HT1080 (cell line): ENCODE results near the gene CIAO2A. TPM values are rescaled to one million over a fixed set of nuclear protein-coding genes. Genes with fewer than 3 reads are reported as not detected.
"Not testable (repeated sequence)": the region's sequence is repeated elsewhere in the genome, so short reads cannot be mapped to it uniquely, and the experiment has no call there.

Experiments
- DNase-seq: peaks from one replicate; pipeline ENCODE4 v3.0.0-alpha.2; 2015; ENCODE audit warnings: low read depth
- total RNA-seq: library from RNA; depleted of rRNA; stranded (reverse); fragments of >200 nt; shearing (Covaris generic); gene quantifications from 2 replicates; pipeline ENCODE4 v1.2.3, GENCODE V29; 2014

Gene CIAO2A
- total RNA-seq, 1 experiment from 2014 or later = 157 TPM

- DNase-seq = no peak
These were observed 20.8 kb downstream of the CIAO2A start for GRCh38 chr15:64072812-64073211.

GRCh38 chr15:64071931-64072765 is 21.5 kb downstream of the CIAO2A start:
- no peak for DNase-seq

GRCh38 chr15:64070965-64071851 is 22.4 kb downstream of the CIAO2A start:
- peak; percentile 82 for DNase-seq

- DNase-seq = no peak
These were observed 23.5 kb downstream of the CIAO2A start for GRCh38 chr15:64070106-64070505.

GRCh38 chr15:64068133-64068532 is 25.5 kb downstream of the CIAO2A start:
- peak; percentile 5 for DNase-seq

- DNase-seq = peak; percentile 51
These were observed 26.0 kb downstream of the CIAO2A start for GRCh38 chr15:64067564-64068030.

GRCh38 chr15:64066451-64066850 is 27.2 kb downstream of the CIAO2A start:
- DNase-seq = no peak

GRCh38 chr15:64060716-64061115 is 32.9 kb downstream of the CIAO2A start:
- no peak for DNase-seq

- DNase-seq = not testable (repeated sequence)
These were observed 34.5 kb downstream of the CIAO2A start for GRCh38 chr15:64059104-64059503.

GRCh38 chr15:64058279-64058678 is 35.4 kb downstream of the CIAO2A start:
- DNase-seq = peak; percentile 67

GRCh38 chr15:64053674-64054073 is 40.0 kb downstream of the CIAO2A start:
- not testable (repeated sequence) for DNase-seq

GRCh38 chr15:64052925-64053491 is 40.6 kb downstream of the CIAO2A start:
- DNase-seq = no peak

GRCh38 chr15:64051407-64052259 is 42.0 kb downstream of the CIAO2A start:
- no peak for DNase-seq

- no peak for DNase-seq
These were observed 42.6 kb downstream of the CIAO2A start for GRCh38 chr15:64051093-64051402.

GRCh38 chr15:64050281-64051092 is 43.2 kb downstream of the CIAO2A start:
- DNase-seq = no peak

- DNase-seq = no peak
These were observed 44.7 kb downstream of the CIAO2A start for GRCh38 chr15:64048781-64049460.

- DNase-seq = peak; percentile 59
These were observed 47.1 kb downstream of the CIAO2A start, which contains the start of gene DAPK2 for GRCh38 chr15:64046421-64047153. TSS of gene DAPK2 (minus strand) at chr15:64046485. CDS start at chr15:64040261, 6,224 bp downstream.

- no peak for DNase-seq
These were observed 47.7 kb downstream of the CIAO2A start for GRCh38 chr15:64045774-64046420.
